Spinal cord (tissue), 10 donors: ENCODE data around the gene STARD6. TPM values are rescaled to one million over a fixed set of nuclear protein-coding genes. Genes with fewer than 3 reads are reported as not detected.
"Not testable (repeated sequence)": the region's sequence is repeated elsewhere in the genome, so short reads cannot be mapped to it uniquely, and the experiment has no call there.

ENCODE experiments used
- DNase-seq, 6 donors: peaks; one replicate each; pipeline versions ENCODE4 v3.0.0 to v3.0.0-alpha.2; 2013 to 2015; ENCODE audit warnings: low spot score in 6 of 6, low read depth in 4 of 6
- H3K27ac ChIP-seq: one replicate; pipeline ENCODE4 v1.5.1; 2013; ENCODE audit warnings: low read depth, low read length, control low read depth
- H3K27me3 ChIP-seq: one replicate; pipeline ENCODE4 v1.6.1; 2013; ENCODE audit warnings: low read length; ENCODE audit not compliant: control insufficient read depth, insufficient read depth
- H3K36me3 ChIP-seq: one replicate; pipeline ENCODE4 v1.6.1; 2013; ENCODE audit warnings: low read length; ENCODE audit not compliant: control insufficient read depth, insufficient read depth
- H3K4me1 ChIP-seq: one replicate; pipeline ENCODE4 v1.6.1; 2013; ENCODE audit warnings: low read length; ENCODE audit not compliant: control insufficient read depth, insufficient read depth
- H3K4me3 ChIP-seq: one replicate; pipeline ENCODE4 v1.5.1; 2013; ENCODE audit warnings: low read depth, low read length, control low read depth
- H3K9me3 ChIP-seq: one replicate; pipeline ENCODE4 v1.6.1; 2013; ENCODE audit warnings: low read length; ENCODE audit not compliant: control insufficient read depth, insufficient read depth
- WGBS: methylation state at CpG from one replicate; pipeline ENCODE4 v1.1.5; 2013; ENCODE audit warnings: missing lambda C conversion rate; ENCODE audit not compliant: insufficient coverage; 5-methylcytosine and 5-hydroxymethylcytosine counted together
- polyA plus RNA-seq, 2 donors: library from polyadenylated mRNA; unstranded; fragments of 120-200 nt; gene quantifications; one replicate each; pipeline ENCODE4 v1.2.1, GENCODE V29; 2013; ENCODE audit not compliant: insufficient read length in 2 of 2
- total RNA-seq, 2 donors: library from RNA; depleted of rRNA in 1 of 2; stranded (reverse); fragments of 120-200 nt in 1 of 2; fragments of >200 nt in 1 of 2; gene quantifications; one replicate each; pipeline versions ENCODE4 v1.2.3 to v1.2.4, GENCODE V29; 2013 to 2014
- donor health status: healthy.

The STARD6 gene
- total and polyA plus RNA-seq, 4 donors = 0.22 to 0.69 (median 0.44) TPM; not detected in 1

DNA sequence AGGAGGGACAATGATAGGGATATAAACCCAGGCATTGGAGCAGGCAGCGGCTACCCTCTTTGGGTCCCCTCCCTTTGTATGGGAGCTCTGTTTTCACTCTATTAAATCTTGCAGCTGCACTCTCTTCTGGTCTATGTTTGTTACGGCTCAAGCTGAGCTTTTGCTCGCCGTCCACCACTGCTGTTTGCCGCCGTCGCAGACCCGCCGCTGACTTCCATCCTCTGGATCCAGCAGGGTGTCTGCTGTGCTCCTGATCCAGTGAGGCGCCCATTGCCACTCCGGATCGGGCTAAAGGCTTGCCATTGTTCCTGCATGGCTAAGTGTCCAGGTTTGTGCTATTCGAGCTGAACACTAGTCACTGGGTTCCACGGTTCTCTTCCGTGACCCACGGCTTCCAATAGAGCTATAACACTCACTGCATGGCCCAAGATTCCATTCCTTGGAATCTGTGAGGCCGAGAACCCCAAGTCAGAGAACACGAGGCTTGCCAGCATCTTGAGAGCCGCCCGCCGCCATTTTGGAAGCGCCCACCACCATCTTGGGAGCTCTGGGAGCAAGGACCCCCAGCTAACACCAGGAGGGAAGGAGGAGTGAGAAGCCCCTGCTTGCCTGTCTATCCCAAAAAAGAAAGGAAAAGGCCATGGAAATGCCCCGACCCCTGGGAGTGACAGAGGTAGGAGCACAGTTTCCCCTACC is 29.3 kb upstream of the STARD6 start:
- H3K27ac ChIP-seq, DNase-seq, H3K27me3 ChIP-seq, H3K9me3 ChIP-seq, H3K36me3 ChIP-seq, H3K4me3 ChIP-seq, H3K4me1 ChIP-seq: not testable (repeated sequence)
- 94% methylated on average over 22 of the region's 23 CpGs for WGBS

DNA sequence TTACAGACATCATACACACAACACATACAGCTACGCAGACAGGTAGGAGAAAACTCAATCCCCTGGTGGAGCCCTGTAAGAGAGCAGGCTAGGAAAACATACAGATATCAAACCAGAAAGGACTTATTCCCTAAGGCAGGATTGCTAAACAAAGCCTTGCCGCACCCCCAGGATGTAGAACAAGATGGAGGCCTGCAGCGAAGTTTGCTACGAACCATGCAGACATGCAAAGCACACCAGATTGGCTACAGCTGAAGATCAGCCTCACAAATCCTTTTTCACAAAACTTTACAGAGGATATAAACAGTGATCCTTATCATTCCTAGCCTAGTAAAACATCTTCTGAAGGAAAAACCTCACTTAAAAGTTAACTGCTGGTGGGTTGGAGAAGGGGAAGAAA is 28.4 kb upstream of the STARD6 start:
- Histone ChIP-seq H3K27ac (no peak overlapping the region), H3K4me3 (no peak overlapping the region), H3K4me1 (no peaks in the 10 kb centered on the region), H3K36me3 (no peaks in the 10 kb centered on the region), H3K27me3 (no peaks in the 10 kb centered on the region), H3K9me3 (no peaks in the 10 kb centered on the region)
- 79% methylated on average over 3 of the region's 4 CpGs for WGBS
- no peak for DNase-seq

DNA sequence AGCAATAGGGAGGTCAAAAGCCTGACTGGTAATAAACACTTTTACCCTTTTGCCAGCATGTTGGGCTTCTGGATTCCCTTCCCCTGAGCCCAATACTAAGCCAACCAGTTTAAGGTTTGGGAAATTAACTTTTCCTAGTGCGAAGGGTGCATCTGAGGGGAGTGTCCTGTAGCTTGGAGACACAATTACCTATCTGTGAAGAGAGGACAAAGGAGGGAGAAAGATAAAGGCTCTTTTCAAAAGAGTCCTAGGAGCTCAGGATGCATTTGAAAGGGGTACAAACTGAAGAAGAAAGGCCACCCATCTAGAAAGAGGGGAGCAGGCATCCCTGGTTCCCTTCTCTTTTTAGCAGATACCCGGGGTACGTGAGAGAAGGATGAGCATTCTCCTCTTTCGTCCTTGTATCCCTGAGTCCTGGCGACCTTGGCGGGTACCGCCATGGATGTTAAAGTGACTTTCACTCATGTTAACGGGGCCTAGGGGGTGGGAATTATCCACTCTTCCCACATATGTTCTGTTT is 25.1 kb upstream of the STARD6 start:
- Histone ChIP-seq H3K36me3 (no peaks in the 10 kb centered on the region), H3K27ac (no peak overlapping the region), H3K9me3 (no peaks in the 10 kb centered on the region), H3K4me1 (no peaks in the 10 kb centered on the region), H3K27me3 (no peaks in the 10 kb centered on the region), H3K4me3 (no peak overlapping the region)
- DNase-seq = no peak
- WGBS = 43% methylated on average over 2 of the region's 8 CpGs

DNA sequence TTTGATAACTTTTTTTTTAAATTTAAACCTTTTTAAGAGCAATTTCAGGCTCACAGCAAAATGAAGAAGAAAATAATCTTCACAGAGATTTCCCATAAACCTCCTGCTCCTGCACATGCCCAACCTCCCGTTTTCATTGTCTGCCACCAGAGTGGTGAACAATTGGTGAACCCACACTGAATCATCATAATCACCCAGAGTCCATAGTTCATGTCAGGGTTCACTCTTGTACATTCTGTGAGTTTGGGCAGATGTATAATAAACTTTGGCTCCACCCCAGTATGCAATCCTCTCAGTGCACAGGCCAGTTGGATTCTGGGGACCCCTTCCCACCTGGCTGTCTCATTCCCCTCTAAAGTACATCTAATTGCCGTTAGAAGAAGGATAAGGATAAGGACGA is 24.4 kb upstream of the STARD6 start:
- Histone ChIP-seq H3K36me3 (no peaks in the 10 kb centered on the region), H3K27me3 (no peaks in the 10 kb centered on the region), H3K27ac (no peak overlapping the region), H3K9me3 (no peaks in the 10 kb centered on the region), H3K4me1 (no peaks in the 10 kb centered on the region), H3K4me3 (no peak overlapping the region)
- 82% methylated on average over 1 of the region's 3 CpGs for WGBS
- DNase-seq = no peak

DNA sequence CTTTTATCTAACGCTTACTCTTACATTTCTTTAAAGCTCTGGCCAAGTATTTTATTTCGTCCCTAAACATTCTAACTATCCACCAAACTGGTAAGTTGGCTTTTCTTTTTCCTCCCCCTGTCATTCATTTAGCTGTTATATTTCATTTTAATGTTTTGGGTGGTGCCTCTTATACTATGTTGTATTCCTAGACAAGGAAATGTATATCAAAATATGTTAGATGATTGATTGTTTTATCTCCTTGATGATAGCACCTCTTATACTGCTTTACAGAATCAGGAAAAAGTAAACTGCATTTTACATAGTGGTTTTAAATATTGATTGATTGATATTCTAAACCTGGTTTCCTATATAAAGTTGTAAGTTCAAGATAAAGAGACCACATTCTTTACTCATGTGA is 24.0 kb upstream of the STARD6 start:
- Histone ChIP-seq H3K27me3 (no peaks in the 10 kb centered on the region), H3K4me1 (no peaks in the 10 kb centered on the region), H3K4me3 (no peak overlapping the region), H3K27ac (no peak overlapping the region), H3K9me3 (no peaks in the 10 kb centered on the region), H3K36me3 (no peaks in the 10 kb centered on the region)
- no peak for DNase-seq
- no CpG with 5 or more reads among the region's 2 CpGs for WGBS

DNA sequence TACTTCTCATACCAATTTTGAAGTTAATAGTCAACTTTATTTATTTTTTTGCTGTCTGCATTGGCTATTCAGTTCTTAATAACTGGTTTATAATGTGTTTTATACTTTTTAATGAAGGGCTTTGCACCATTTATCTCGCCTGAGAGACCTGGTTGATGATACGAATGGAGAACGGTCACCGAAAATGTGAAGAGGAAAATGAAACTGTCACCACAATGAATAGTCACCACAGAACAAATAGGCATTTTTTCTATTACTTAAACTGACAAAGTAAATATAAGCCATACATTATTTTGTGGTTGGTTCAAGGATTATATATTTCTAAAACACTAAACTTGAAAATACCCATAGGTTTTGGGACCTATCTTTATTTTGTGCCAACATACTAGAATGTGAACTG is 20.4 kb upstream of the STARD6 start:
- H3K4me1 ChIP-seq = no peaks in the 10 kb centered on the region
- H3K36me3 ChIP-seq = no peaks in the 10 kb centered on the region
- WGBS = no CpG with 5 or more reads among the region's 4 CpGs
- no peak for DNase-seq
- no peak overlapping the region for H3K27ac ChIP-seq
- no peaks in the 10 kb centered on the region for H3K27me3 ChIP-seq
- H3K4me3 ChIP-seq = no peak overlapping the region
- no peaks in the 10 kb centered on the region for H3K9me3 ChIP-seq

DNA sequence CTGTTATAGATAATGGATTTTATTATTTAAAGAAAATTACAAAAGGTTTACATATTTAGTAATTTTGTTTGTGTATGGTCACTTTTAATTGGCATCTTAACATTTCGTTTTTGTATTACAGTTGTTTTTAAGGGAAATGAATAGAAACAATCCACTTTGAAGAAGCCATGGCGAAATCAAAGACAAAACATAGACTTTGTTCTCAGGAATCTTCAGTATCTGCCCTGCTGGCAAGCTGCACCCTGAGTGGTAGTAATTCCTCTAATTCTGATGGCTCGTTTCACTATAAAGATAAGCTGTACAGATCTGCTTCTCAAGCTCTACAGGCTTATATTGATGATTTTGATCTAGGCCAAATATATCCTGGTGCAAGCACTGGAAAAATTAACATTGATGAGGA is 2.7 kb upstream of the STARD6 start:
- Histone ChIP-seq H3K36me3 (no peaks in the 10 kb centered on the region), H3K27me3 (no peaks in the 10 kb centered on the region), H3K4me1 (peaks cover 3% of the 10 kb centered on the region), H3K27ac (no peak overlapping the region), H3K9me3 (no peaks in the 10 kb centered on the region), H3K4me3 (no peak overlapping the region)
- 75% methylated on average over 2 of the region's 3 CpGs for WGBS
- no peak for DNase-seq

DNA sequence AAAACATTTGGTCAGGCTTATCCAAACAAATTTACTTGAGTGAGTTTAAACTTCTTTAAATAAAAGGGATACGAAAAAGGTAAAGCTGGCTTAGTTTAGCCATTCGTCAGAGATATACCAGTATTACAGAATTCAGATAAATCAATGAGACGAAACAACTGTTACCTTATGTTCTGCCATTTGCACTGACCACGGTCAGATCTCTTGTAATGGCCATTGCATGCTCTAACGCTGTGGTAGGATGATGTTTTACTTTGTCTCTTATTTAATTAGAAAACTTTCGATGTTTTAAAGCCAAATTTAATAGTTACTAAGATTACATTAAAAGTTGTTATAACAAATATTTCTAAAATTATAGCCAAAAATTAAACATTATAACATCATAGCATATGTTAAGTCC is 1.6 kb upstream of the STARD6 start:
- Histone ChIP-seq H3K4me1 (peaks cover 3% of the 10 kb centered on the region), H3K9me3 (no peaks in the 10 kb centered on the region), H3K27me3 (no peaks in the 10 kb centered on the region), H3K36me3 (no peaks in the 10 kb centered on the region), H3K4me3 (peak overlapping the region; percentile 93), H3K27ac (no peak overlapping the region)
- peak in 2 of 6 donors; percentile 3 to 9 for DNase-seq
- WGBS = 60% methylated on average over 1 of the region's 6 CpGs

DNA sequence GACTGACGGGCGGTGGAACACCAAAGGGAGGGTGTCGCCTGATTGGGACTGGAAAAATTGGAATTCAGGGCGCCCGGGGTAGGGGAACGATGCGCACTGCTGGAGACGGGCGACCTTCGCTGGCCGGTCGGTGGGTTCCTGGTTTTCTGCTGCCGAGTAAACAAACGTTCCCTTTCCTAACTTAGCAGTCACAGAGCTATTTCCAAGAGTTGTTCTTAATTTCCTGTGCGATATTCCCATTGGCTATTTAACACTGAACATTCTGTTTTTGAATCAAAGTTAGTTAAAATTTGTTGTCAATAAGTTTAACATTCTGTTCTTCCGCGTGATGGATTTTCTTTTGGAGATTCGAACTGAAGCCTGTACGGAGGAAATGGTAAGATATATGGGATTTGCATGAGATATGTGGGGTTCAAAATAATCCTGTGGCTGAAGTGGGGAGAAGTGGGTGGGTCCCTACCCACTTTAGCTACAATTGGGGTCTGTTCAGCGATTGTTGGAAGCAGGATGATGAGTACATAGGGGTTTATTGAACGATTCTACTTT is 910 bp upstream of the STARD6 start:
- DNase-seq = peak in 3 of 6 donors; percentile 0 to 35 (median 9)
- Histone ChIP-seq H3K4me1 (peaks cover 3% of the 10 kb centered on the region), H3K9me3 (no peaks in the 10 kb centered on the region), H3K27me3 (no peaks in the 10 kb centered on the region), H3K27ac (peak overlapping the region; percentile 93), H3K4me3 (peak overlapping the region; percentile 93), H3K36me3 (no peaks in the 10 kb centered on the region)
- 0% methylated on average over 15 of the region's 21 CpGs for WGBS

DNA sequence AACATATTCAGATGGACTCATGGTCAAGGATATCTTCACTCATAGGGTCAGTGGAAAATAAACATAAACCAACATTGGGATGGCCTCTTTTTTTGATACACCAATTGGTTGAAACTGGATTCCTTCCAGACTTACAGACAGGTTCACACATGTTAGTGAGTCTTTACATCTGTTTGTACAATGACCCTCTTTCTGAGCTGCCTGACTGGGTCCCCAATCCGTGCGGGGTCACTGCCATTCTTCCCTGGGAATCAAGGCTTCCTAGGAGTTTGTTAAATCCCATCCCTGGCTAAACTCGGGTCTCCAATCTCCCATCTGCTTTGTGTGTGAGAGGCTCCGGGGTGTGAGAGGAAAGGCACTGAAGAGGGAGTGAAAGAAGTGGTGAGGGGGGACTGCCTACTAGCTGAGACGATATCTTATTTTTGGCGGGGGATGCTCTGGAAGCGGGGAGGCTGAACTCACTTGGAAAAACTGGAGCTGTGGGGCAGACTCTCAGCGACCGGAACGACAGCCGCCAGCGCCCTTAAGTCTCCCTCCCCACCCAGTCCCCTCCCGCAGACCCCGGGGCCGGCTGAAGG is 487 bp downstream of the STARD6 start:
- Histone ChIP-seq H3K27ac (peak overlapping the region; percentile 93), H3K4me3 (peak overlapping the region; percentile 93), H3K27me3 (no peaks in the 10 kb centered on the region), H3K4me1 (peaks cover 3% of the 10 kb centered on the region), H3K36me3 (no peaks in the 10 kb centered on the region), H3K9me3 (no peaks in the 10 kb centered on the region)
- peak in 1 of 6 donors; percentile 52 for DNase-seq
- WGBS = 2% methylated on average over 11 of the region's 15 CpGs
